HepG2 (cell line): Measurements from ENCODE around the gene GPS2. TPM values are rescaled to one million over a fixed set of nuclear protein-coding genes. Genes with fewer than 3 reads are reported as not detected.

Experiments
- ATAC-seq: fragments of 200-7000 bp; cut with Tn5 transposase; 3 replicates; pipeline ENCODE4 v1.9.1; 2020; ENCODE audit warnings: mild to moderate bottlenecking, moderate library complexity
- BruUV-seq: library from RNA; stranded (reverse); fragments of 400-500 nt; replicated peaks from 2 replicates; lab custom pipeline; 2021; lab: Mats Ljungman, UMichigan
- CTCF ChIA-PET: fragments of 300-600 bp; formaldehyde crosslinking; extraction: SDS; loops from one replicate; lab custom pipeline; 2021; ENCODE audit warnings: low total read pairs, inconsistent platforms, low intra/inter-chr PET ratio; lab: Yijun Ruan, JAX
- POLR2A ChIA-PET: fragments of 350-600 bp; sonication (Branson Sonifier 250); formaldehyde crosslinking; loops from one replicate; lab custom pipeline; 2020; ENCODE audit warnings: antibody characterized with exemption, inconsistent platforms; lab: Yijun Ruan, JAX
- DNase-seq: peaks from one replicate; pipeline ENCODE4 v3.0.0-alpha.2; 2015; ENCODE audit warnings: low spot score
- FAIRE-seq: peaks from 3 replicates; lab custom pipeline; 2011; peaks lifted over from hg19 to GRCh38; lab: Jason Lieb, UNC
- H2AFZ ChIP-seq: one replicate; pipeline ENCODE4 v1.6.1; 2011; ENCODE audit warnings: low read length, inconsistent platforms
- H3K27ac ChIP-seq: fragments of 300-600 bp; 3 replicates; pipeline ENCODE4 v1.8.0; 2011; ENCODE audit warnings: mixed run types, mild to moderate bottlenecking, mixed read lengths, low read length, inconsistent platforms; ENCODE audit not compliant: insufficient read depth; ENCODE audit errors: extremely low read length
- H3K27me3 ChIP-seq, 2 experiments: fragments of 200-600 bp in 1 of 2; 2 replicates in 1 of 2; 3 replicates in 1 of 2; pipeline versions ENCODE4 v1.6.0 to v1.8.0; 2011; ENCODE audit warnings: low read length in 2 of 2, mild to moderate bottlenecking in 2 of 2, moderate library complexity in 2 of 2, inconsistent platforms in 1 of 2; ENCODE audit not compliant: insufficient read depth in 2 of 2, control insufficient read depth in 1 of 2
- H3K36me3 ChIP-seq, 2 experiments: fragments of 200-600 bp in 1 of 2; replicated peaks in 1 of 2; 2 replicates in 1 of 2; 3 replicates in 1 of 2; pipeline versions ENCODE4 v1.5.1 to v1.8.0; 2011; ENCODE audit warnings: low read length in 2 of 2, inconsistent platforms in 1 of 2; ENCODE audit not compliant: insufficient read depth in 2 of 2, control insufficient read depth in 1 of 2
- H3K4me1 ChIP-seq: 2 replicates; pipeline ENCODE4 v1.5.1; 2012; ENCODE audit warnings: low read length, inconsistent platforms; ENCODE audit not compliant: insufficient read depth
- H3K4me2 ChIP-seq: 2 replicates; pipeline ENCODE4 v1.6.0; 2011; ENCODE audit warnings: low read depth, low read length, inconsistent platforms
- H3K4me3 ChIP-seq, 3 experiments: fragments of 200-600 bp in 1 of 3; sonication (generic), shearing (Covaris generic) in 1 of 3; replicated peaks in 1 of 3; 2 replicates each; pipeline ENCODE4 v1.5.1; 2011 to 2016; ENCODE audit warnings: low read length in 3 of 3, inconsistent platforms in 2 of 3, low read depth in 2 of 3, mild to moderate bottlenecking in 2 of 3, control low read depth in 1 of 3, mixed read lengths in 1 of 3; ENCODE audit not compliant: insufficient read depth in 1 of 3
- H3K79me2 ChIP-seq: one replicate; pipeline ENCODE4 v1.6.1; 2011; ENCODE audit warnings: low read length, inconsistent platforms; ENCODE audit not compliant: insufficient read depth
- H3K9ac ChIP-seq: 2 replicates; pipeline ENCODE4 v1.6.0; 2011; ENCODE audit warnings: mild to moderate bottlenecking, low read depth, low read length, inconsistent platforms; ENCODE audit not compliant: insufficient read depth
- H3K9me3 ChIP-seq: 2 replicates; pipeline ENCODE4 v1.5.1; 2012; ENCODE audit warnings: mild to moderate bottlenecking, low read length
- H4K20me1 ChIP-seq: 2 replicates; pipeline ENCODE4 v1.6.0; 2011; ENCODE audit warnings: inconsistent platforms, mild to moderate bottlenecking, low read length, moderate library complexity; ENCODE audit not compliant: insufficient read depth
- ARID2 ChIP-seq: sonication (generic); formaldehyde crosslinking; IDR thresholded peaks from 2 replicates; pipeline ENCODE4 v1.8.1; 2022; ENCODE audit warnings: mild to moderate bottlenecking, missing genetic modification reagents, borderline replicate concordance
- BORCS8-MEF2B ChIP-seq: sonication (generic); formaldehyde crosslinking; IDR thresholded peaks from 2 replicates; pipeline ENCODE4 v1.8.0; 2022; ENCODE audit warnings: mild to moderate bottlenecking, missing genetic modification reagents
- CHCHD3 ChIP-seq: sonication (generic); formaldehyde crosslinking; IDR thresholded peaks from 2 replicates; pipeline ENCODE4 v1.8.0; 2022; ENCODE audit warnings: mild to moderate bottlenecking, missing genetic modification reagents, moderate library complexity
- FOXM1 ChIP-seq: sonication (generic); formaldehyde crosslinking; IDR thresholded peaks from 2 replicates; pipeline ENCODE4 v1.5.0; 2020; ENCODE audit warnings: missing genetic modification reagents
- GABPB1 ChIP-seq: IDR thresholded peaks from 2 replicates; pipeline ENCODE4 v1.6.1; 2016; ENCODE audit warnings: mild to moderate bottlenecking, missing genetic modification reagents, moderate library complexity, missing compliant biosample characterization
- JARID2 ChIP-seq: sonication (generic); formaldehyde crosslinking; IDR thresholded peaks from 2 replicates; pipeline ENCODE4 v1.8.1; 2023; ENCODE audit warnings: missing genetic modification reagents, inconsistent platforms; ENCODE audit not compliant: insufficient replicate concordance
- KLF13 ChIP-seq: sonication (generic); formaldehyde crosslinking; IDR thresholded peaks from 2 replicates; pipeline ENCODE4 v1.4.0; 2020; ENCODE audit warnings: mild to moderate bottlenecking, missing genetic modification reagents
- MTA3 ChIP-seq: sonication (generic); formaldehyde crosslinking; IDR thresholded peaks from 2 replicates; pipeline ENCODE4 v1.4.0; 2020; ENCODE audit warnings: missing genetic modification reagents
- PHF8 ChIP-seq: sonication (generic); formaldehyde crosslinking; IDR thresholded peaks from 2 replicates; pipeline ENCODE4 v1.5.0; 2020; ENCODE audit warnings: missing genetic modification reagents
- POLR2A ChIP-seq, 2 experiments: IDR thresholded peaks; 2 replicates each; pipeline ENCODE4 v1.6.1; 2011; ENCODE audit warnings: low read depth in 2 of 2, low read length in 2 of 2, mild to moderate bottlenecking in 1 of 2, moderate library complexity in 1 of 2; ENCODE audit not compliant: insufficient read depth in 1 of 2
- RAD21 ChIP-seq: fragments of 450-650 bp; formaldehyde crosslinking; IDR thresholded peaks from 2 replicates; pipeline ENCODE4 v1.5.0; 2020; ENCODE audit warnings: mild to moderate bottlenecking
- SIN3A ChIP-seq: IDR thresholded peaks from 2 replicates; pipeline ENCODE4 v1.6.1; 2011; ENCODE audit warnings: low read depth, mild to moderate bottlenecking, control low read depth, low read length, borderline replicate concordance
- SRSF1 ChIP-seq: fragments of 200-400 bp; formaldehyde crosslinking; optimal IDR thresholded peaks from 2 replicates; pipeline ENCODE3; 2017; ENCODE audit warnings: mild to moderate bottlenecking, low read depth, low read length, moderate library complexity
- YEATS4 ChIP-seq: sonication (generic); formaldehyde crosslinking; IDR thresholded peaks from 2 replicates; pipeline ENCODE4 v1.4.0; 2020; ENCODE audit warnings: missing genetic modification reagents, borderline replicate concordance
- ZFP37 ChIP-seq: sonication (generic); formaldehyde crosslinking; IDR thresholded peaks from 2 replicates; pipeline ENCODE4 v1.4.0; 2020; ENCODE audit warnings: missing genetic modification reagents, borderline replicate concordance
- ZIK1 ChIP-seq: sonication (generic); formaldehyde crosslinking; IDR thresholded peaks from 2 replicates; pipeline ENCODE4 v1.5.0; 2020; ENCODE audit warnings: mild to moderate bottlenecking, low read depth, missing genetic modification reagents, borderline replicate concordance
- ZNF20 ChIP-seq: sonication (generic); formaldehyde crosslinking; IDR thresholded peaks from 2 replicates; pipeline ENCODE4 v1.4.0; 2020; ENCODE audit warnings: mild to moderate bottlenecking, moderate library complexity, missing genetic modification reagents
- ZNF232 ChIP-seq: sonication (generic); formaldehyde crosslinking; IDR thresholded peaks from 2 replicates; pipeline ENCODE4 v1.4.0; 2020; ENCODE audit warnings: missing genetic modification reagents, borderline replicate concordance
- ZNF30 ChIP-seq: sonication (generic); formaldehyde crosslinking; IDR thresholded peaks from 2 replicates; pipeline ENCODE4 v1.5.0; 2020; ENCODE audit warnings: mild to moderate bottlenecking, missing genetic modification reagents
- ZNF605 ChIP-seq: sonication (generic); formaldehyde crosslinking; IDR thresholded peaks from 2 replicates; pipeline ENCODE4 v1.8.0; 2022; ENCODE audit warnings: mild to moderate bottlenecking, missing genetic modification reagents
- ZNF644 ChIP-seq: IDR thresholded peaks from 2 replicates; pipeline ENCODE4 v1.6.1; 2016; ENCODE audit warnings: low read depth
- ZNF790 ChIP-seq: sonication (generic); formaldehyde crosslinking; IDR thresholded peaks from 2 replicates; pipeline ENCODE4 v1.8.0; 2022; ENCODE audit warnings: missing genetic modification reagents, mild to moderate bottlenecking, borderline replicate concordance
- ZNF878 ChIP-seq: sonication (generic); formaldehyde crosslinking; IDR thresholded peaks from 2 replicates; pipeline ENCODE4 v1.8.1; 2023; ENCODE audit warnings: mild to moderate bottlenecking, missing genetic modification reagents, moderate library complexity
- WGBS: methylation state at CpG from one replicate; pipeline ENCODE4 v1.1.6; 2017; ENCODE audit warnings: low lambda C conversion rate; 5-methylcytosine and 5-hydroxymethylcytosine counted together
- in situ Hi-C: cut with HindIII; loops from 2 replicates; pipeline ENCODE4 v1.10.0; 2017; ENCODE audit warnings: low pct_unique_long_range_greater_than_20kb; ENCODE audit not compliant: extremely low pct_ligation_motif_present
- intact Hi-C: fragments of 100-400 bp; cut with micrococcal nuclease; formaldehyde crosslinking; loops from one replicate; pipeline ENCODE4 v1.10.0; 2022; ENCODE audit not compliant: unreplicated experiment
- polyA plus RNA-seq, 8 experiments: library from polyadenylated mRNA; depleted of rRNA in 3 of 8; stranded (reverse) in 7 of 8; unstranded in 1 of 8; fragments of >200 nt; fragmentation: Illumina TruSeq in 4 of 8; extraction: Trizol in 4 of 8; gene quantifications; 2 replicates each; pipeline versions ENCODE4 v1.2.1 to v1.2.3, GENCODE V29; 2011 to 2016; ENCODE audit warnings: low read depth in 4 of 8, missing spikeins in 1 of 8, mixed read lengths in 1 of 8; ENCODE audit not compliant: insufficient read depth in 1 of 8
- total RNA-seq, 5 experiments: library from RNA; depleted of rRNA; stranded (reverse); fragments of >200 nt; fragmentation: Illumina TruSeq; extraction: Trizol; gene quantifications; 2 replicates each; pipeline ENCODE4 v1.2.3, GENCODE V29; 2016; ENCODE audit warnings: low read depth in 1 of 5
- TF ChIP-seq, protein P1 (sequence below): sonication (generic); formaldehyde crosslinking; IDR thresholded peaks from 2 replicates; pipeline ENCODE4 v1.4.0; 2020; ENCODE audit warnings: mild to moderate bottlenecking, low read depth, missing genetic modification reagents

The GPS2 gene
- total and polyA plus RNA-seq, 2 of the 13 experiments (the other 11 are each of a cell fraction or from before 2014, with no cell fraction given), result 58.0 to 59.4 TPM

DNA sequence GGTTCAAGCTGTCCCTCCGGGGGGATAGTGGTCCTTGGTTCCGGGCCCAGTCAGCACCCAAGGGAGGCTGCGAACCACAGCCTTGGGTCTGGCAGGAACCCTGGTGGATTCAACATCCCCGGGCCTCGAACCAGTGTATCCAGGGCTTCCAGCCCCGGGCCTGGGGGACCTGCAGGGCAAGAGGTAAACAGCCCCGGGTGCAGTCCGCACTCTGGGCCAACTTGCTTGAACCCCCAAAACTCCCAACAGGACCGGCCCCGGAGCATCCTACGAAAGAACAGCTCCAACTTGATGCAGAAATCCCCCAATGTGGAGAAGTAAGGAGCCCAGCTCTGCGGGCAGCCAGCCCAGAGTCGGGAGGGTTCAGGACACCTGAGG lies 15.5 kb upstream of the GPS2 start (continued):
- no peak for TF ChIP-seq ZFP37 (CRISPR knock-in tag)

DNA sequence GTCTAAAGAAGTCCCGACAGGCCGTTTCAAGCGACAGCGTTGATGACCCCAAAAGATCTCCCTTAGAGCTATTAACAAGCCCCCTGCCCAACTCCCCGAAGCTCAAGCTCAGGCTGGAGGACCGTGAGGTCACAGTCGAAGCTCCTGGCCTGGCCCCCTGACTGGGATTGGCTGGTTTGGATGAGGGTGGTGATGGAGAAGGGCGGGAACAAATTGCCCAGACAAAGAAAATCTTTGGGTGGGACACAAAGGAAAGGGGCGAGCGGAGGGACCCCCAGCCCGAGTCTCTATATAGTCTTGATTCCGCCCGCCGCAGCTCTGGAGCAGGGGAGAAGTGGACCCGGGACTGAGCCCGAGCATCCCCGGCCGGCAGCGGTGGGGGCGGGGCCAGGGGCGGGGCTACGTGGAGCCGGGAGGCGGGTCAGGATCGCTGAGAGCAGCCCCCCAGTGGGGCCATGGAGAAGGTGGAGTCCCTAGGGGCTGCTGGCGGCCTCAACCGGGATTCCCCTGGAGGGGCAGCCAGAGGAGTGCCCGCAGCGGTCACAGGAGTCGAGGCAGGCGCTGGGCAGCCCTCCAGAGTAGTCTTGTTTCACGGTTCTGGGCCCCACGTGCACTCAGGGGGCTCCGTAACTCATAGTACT lies 15.0 kb upstream of the GPS2 start:
- peaks cover 12% of the 10 kb centered on the region for H3K79me2 ChIP-seq
- H3K4me1 ChIP-seq, result peaks cover 33% of the 10 kb centered on the region
- intact Hi-C loops, result loop anchor here (1.0 to 2.0 kb wide), 3 partner anchors 21 to 115 kb away; partner anchors contain the start of gene CHRNB1
- peak overlapping the region; percentile 90 to 97 (median 91) for H3K4me3 ChIP-seq
- 2% methylated on average over 10 of the region's 34 CpGs for WGBS
- peak overlapping the region; percentile 83 for H3K9ac ChIP-seq
- ATAC-seq, result peak; percentile 77
- peaks cover 0 to 14% of the 10 kb centered on the region in 2 experiments; a peak in 3 of 5 replicates for H3K36me3 ChIP-seq
- in situ Hi-C loops, result no loop called here
- H2AFZ ChIP-seq, result peak overlapping the region; percentile 68
- peaks cover 0 to 4% of the 10 kb centered on the region in 2 experiments; a peak in 3 of 5 replicates for H3K27me3 ChIP-seq
- H3K9me3 ChIP-seq, result no peaks in the 10 kb centered on the region
- no peak for FAIRE-seq
- H3K4me2 ChIP-seq, result peak overlapping the region; percentile 84
- no TSS peak for BruUV-seq
- H3K27ac ChIP-seq, result peak overlapping the region; percentile 63
- H4K20me1 ChIP-seq, result no peaks in the 10 kb centered on the region
- peak; percentile 76 for DNase-seq
- POLR2A ChIA-PET, result interaction anchor here (0.7 to 2.7 kb wide), 32 partner anchors 10 to 726 kb away, joined by 3 to 47 read pairs (median 4); partner anchors contain the start of genes ACADVL, ASGR1, ASGR2 and CHRNB1
- CTCF ChIA-PET, result no interaction called here
- TF ChIP-seq JARID2 (no peak), FOXM1 (CRISPR knock-in tag) (no peak), SIN3A (no peak), POLR2A (IDR thresholded peaks at IDR 0.05; ENCODE audit: insufficient read depth in 1 of 2, low read depth in 2 of 2, low read length in 2 of 2) (peak in 1 of 2 experiments; percentile 54; a peak in 2 of 4 replicates), CHCHD3 (CRISPR knock-in tag) (0 out of 2 replicates have a peak, but pooled peaks have one; percentile 37), ARID2 (CRISPR knock-in tag) (peak; percentile 68; the same call in 1 of the 2 replicates), YEATS4 (CRISPR knock-in tag) (0 out of 2 replicates have a peak, but pooled peaks have one; percentile 7), ZNF790 (0 out of 2 replicates have a peak, but pooled peaks have one; percentile 21), ZIK1 (CRISPR knock-in tag) (peak; percentile 43; the same call in 1 of the 2 replicates), BORCS8-MEF2B (0 out of 2 replicates have a peak, but pooled peaks have one; percentile 9), ZNF20 (no peak), ZNF232 (CRISPR knock-in tag) (0 out of 2 replicates have a peak, but pooled peaks have one; percentile 7), ZNF644 (CRISPR knock-in tag) (no peak), ZNF878 (CRISPR knock-in tag) (no peak), ZNF605 (peak; percentile 45; the same call in 1 of the 2 replicates), MTA3 (CRISPR knock-in tag) (no peak), SRSF1 (peak; percentile 26), KLF13 (no peak), PHF8 (0 out of 2 replicates have a peak, but pooled peaks have one; percentile 3), GABPB1 (CRISPR knock-in tag) (0 out of 2 replicates have a peak, but pooled peaks have one; percentile 8), ZNF30 (CRISPR knock-in tag) (no peak), RAD21 (CRISPR knock-in tag) (0 out of 2 replicates have a peak, but pooled peaks have one; percentile 8)
- TF ChIP-seq, protein P1, sequence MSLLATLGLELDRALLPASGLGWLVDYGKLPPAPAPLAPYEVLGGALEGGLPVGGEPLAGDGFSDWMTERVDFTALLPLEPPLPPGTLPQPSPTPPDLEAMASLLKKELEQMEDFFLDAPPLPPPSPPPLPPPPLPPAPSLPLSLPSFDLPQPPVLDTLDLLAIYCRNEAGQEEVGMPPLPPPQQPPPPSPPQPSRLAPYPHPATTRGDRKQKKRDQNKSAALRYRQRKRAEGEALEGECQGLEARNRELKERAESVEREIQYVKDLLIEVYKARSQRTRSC (CRISPR knock-in tag), result no peak
